Measurements from ENCODE around the gene PARD6A.
A peak's percentile ranks its signal among the peaks of the same experiment; 100 is the strongest.
"Not testable (repeated sequence)": the region's sequence is repeated elsewhere in the genome, so short reads cannot be mapped to it uniquely, and the experiment has no call there.

The PARD6A gene

DNA sequence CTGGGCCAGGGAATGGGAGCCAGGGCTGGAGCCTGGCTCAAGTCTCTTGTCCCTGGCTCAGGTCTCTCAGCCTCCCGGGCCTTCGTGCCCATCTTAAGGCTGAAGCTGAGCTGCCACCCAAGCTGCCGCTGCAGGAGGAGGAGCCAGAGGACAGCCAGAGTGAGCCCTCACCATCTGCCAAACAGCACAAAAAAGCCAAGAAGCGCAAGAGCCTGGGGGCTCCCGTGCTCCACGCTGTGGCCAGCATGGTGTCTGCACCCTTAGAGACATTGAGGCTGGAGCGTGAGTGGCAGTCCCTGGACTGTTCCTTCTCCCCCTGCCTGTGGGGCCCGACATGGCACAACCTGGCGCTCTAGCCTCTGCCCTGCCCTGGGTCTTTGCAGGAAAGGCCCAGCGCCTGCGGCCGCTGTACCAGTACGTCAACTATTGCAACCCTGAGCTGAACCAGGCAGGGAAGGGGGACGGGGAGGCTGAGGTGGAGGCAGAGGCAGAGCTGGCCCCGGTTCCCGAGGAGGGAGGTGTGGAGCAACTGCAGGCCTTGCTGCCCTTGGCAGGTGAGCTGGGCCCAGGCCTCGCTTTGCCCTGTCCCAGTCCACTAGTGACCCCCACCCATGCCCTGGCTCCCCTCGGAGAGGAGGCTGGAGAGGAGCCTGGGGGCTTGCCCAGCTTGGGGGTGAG, 7.2 kb downstream of the PARD6A start:
- DNase-seq: peak; percentile 86

- peak; percentile 62 for DNase-seq
These were observed 7.9 kb downstream of the PARD6A start for GRCh38 chr16:67668495-67669157.

DNA sequence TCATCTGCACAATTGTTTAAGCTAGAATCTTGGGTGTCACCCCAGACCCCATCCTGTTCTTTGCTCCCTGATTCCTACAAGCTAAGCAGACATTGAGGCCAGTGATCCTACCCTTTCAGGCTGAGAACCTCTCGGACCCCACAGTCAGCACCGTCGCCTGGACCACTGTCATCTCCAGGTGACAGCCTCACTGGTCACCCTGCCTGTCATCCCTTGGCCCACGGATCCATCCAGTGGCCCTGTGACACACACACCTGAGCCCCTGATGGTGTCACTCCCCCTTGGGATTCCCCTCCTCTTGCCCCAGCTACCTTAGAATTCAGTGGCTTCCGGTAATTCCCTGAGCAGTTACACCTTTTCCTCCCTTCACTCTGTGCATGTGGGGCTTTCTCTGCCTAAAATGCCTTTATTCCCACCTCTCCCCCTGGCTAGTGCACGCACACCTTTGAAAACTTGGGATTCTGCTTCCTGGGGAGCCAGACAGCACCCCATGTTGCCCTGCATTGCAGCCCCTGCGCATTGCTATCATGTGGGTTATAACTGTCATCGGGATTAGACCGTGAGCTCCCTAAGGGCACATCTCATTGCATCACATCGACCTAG, 8.8 kb downstream of the PARD6A start:
- DNase-seq: no peak

DNA sequence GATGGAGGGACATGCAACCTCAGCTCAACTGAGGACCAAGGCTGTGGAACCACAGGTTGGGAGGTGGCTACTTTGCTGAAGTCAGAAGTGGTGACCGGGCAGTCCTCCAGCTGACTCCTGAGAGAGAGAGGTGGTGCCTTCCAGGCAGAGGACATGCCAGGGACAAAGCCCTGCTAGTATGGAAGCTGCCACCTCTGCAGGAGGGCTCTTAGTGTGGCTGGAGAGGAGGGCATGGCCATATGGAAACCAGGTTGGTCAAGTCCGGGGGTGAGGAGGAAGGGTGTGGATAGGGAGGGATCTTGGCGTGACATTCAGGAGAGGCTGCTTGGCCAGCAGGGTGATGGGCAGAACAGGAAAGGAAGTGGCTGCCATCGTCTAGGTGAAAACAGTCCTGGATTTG, 11.5 kb downstream of the PARD6A start:
- DNase-seq: no peak

- DNase-seq: peak; percentile 70
These were observed 12.2 kb downstream of the PARD6A start for GRCh38 chr16:67672739-67673662.

DNA sequence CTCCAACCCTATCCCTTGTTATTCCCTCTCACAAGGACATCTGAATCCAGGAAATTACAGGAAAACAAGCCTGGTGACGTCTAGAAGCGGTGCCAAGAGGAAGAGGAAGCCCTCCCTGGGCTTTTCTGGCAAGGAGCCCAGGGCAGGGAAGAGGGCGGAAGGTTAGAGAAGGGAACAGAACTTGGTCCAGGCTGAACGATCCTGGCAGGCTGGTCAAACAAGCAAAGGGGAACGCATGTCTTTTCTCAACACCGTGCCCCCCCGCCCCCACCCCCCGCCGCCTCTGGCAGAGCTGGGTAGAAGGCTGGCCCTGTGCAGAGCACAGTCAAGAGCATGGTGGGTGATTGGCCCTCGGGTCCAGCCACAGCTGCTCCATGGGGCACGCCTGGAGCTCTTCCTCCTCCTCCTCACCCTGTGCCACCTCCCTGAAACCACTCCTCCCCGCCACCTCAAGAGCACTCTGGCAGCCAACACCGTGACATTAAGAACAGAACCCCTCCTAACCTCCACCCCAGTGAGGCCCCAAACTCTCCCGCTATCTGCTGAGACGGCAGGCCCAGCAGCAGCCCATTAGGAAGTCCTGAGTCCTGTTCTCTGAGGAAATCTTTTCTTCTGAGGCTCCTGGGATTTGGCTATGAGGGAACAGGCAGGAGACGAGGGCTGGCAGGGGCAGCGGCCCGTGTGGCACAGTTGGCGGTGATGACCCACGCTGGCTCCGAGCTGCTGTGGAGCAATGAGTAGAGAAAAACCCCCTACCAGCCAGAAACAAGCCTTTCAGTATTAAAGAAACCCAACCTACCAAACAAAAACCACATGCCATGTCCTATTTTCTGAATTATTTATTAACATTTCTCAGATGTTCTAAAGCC, 13.2 kb downstream of the PARD6A start:
- no peak for DNase-seq

- DNase-seq: no peak
These were observed 14.3 kb downstream of the PARD6A start for GRCh38 chr16:67674851-67675578.

DNA sequence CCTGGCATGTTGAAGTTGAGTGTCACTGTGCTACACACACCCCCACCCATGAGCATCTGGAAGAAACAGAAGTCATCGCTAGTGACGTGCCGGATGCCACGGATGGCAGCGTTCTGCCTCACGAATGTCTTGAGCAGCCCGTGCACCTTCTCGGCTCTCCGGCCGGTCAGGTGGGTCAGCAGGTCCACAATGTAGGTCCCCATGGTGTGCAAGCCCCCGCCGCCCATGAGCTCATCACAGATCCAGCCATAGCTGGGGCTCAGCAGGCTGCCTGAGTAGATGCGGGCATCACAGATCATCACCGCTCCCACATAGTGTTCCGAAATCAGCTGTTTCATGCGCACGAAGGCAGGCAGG, 14.8 kb downstream of the PARD6A start:
- no peak for DNase-seq

DNA sequence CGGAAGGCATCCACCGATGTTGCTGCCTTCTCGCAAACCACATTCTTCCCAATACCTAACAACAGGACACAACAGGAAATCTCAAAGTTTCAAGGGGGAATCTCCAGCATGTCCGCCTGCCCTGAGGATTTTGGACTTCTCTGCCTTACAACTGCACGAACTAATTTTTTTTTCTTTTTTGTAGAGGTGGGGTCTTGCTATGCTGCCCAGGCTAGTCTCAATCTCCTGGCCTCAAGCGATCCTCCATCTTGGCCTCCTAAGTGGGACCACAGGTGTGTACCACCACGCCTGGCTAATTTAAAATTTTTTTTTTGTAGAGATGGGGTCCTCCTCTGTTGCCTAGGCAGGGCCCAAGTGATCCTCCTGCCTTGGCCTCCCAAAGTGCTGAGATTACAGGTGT, 15.2 kb downstream of the PARD6A start:
- no peak for DNase-seq

- DNase-seq: no peak
These were observed 15.8 kb downstream of the PARD6A start for GRCh38 chr16:67676516-67676915.

- no peak for DNase-seq
These were observed 16.2 kb downstream of the PARD6A start for GRCh38 chr16:67676939-67677338.

DNA sequence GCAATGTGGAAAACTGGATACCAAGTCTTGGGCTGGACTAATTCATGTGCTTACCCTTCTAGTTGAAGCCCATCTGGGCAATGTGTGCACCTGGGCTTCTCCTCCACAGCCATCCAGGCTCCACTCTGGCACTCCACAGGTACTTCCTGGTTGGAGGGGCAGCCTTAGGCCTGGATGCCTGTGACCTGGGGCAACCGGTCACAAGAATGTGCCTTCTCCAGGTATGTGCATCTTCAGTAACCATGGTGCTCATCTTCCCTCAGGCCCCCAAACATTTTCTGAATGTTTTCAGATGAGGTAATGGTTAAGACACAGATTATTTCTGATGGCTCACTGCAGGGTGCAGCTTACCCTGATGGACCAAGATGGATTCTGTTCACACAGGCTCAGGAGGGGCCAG, 17.0 kb downstream of the PARD6A start:
- DNase-seq: no peak

- no peak for DNase-seq
These were observed 17.7 kb downstream of the PARD6A start for GRCh38 chr16:67678354-67679023.

DNA sequence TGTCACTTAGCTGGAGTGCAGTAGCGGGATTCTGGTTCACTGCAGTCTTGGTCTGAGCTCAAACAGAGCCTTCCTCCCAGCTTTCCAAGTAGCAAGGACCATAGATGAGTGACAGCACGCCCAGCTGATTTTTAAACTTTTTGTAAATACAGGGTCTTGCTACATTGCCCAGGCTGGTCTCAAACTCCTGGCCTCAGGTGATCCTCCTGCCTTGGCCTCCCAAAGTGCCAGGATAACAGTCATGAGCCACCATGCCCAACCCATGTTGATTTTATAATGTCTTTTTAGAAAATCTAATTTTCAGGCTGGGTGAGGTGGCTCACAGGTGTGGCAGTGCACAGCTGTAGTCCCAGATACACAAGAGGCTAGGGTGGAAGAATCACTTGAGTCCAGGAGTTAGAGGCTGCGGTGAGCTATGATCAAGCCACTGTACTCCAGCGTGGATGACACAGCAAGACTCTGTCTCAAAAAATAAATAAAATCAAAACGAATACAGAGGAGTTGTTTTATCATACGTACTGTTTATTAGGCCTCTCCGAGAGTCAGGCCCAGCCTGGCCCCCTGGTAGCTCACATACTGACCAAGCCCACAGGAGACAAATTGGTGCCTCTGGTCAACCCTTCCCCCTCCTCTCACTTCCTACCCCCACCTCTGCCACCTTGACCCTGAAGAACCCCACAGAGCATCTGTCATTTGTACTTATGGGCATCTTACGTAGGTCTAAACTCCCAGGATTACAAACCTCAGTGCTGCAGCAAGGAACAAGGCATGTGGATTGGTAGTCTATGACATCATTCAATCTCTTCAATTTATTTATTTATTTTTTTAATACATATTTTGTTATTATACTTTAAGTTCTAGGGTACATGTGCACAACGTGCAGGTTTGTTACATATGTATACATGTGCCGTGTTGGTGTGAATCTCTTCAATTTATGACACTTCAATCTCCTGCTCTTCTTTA, 19.5 kb downstream of the PARD6A start:
- no peak for DNase-seq

- no peak for DNase-seq
These were observed 23.0 kb downstream of the PARD6A start for GRCh38 chr16:67683767-67684166.

DNA sequence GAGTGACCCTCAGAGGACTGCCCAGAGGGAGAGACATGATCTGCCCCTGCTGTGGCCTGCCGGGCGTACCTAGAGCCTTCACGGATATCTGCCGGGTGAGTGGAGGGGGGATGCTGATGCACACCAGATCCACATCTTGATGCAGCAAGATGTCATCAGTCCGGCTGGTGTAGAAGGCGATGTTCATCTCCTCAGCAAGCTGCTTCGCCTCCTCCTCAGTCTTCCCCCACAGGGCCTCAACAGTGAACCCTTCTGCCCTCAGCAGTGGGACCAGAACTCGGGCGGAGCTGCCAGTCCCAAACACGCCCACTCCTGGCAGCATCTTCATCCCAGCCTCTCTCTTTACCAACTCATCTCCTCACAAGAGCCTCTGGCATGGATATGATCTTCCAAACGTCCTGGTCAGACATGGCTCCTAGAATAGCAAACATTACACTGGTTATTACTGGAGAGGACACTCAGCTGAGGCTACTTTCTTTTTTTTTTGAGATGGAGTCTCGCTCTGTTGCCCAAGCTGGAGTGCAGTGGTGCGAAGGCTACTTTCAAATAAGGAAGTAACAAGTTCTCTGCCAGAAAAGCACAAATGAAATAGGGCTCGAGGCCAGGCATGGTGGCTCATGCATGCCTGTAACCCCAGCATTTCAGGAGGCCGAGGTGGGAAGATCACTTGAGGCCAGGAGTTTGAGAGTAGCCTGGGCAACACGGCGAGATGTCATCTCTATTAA, 24.8 kb downstream of the PARD6A start:
- DNase-seq: no peak

DNA sequence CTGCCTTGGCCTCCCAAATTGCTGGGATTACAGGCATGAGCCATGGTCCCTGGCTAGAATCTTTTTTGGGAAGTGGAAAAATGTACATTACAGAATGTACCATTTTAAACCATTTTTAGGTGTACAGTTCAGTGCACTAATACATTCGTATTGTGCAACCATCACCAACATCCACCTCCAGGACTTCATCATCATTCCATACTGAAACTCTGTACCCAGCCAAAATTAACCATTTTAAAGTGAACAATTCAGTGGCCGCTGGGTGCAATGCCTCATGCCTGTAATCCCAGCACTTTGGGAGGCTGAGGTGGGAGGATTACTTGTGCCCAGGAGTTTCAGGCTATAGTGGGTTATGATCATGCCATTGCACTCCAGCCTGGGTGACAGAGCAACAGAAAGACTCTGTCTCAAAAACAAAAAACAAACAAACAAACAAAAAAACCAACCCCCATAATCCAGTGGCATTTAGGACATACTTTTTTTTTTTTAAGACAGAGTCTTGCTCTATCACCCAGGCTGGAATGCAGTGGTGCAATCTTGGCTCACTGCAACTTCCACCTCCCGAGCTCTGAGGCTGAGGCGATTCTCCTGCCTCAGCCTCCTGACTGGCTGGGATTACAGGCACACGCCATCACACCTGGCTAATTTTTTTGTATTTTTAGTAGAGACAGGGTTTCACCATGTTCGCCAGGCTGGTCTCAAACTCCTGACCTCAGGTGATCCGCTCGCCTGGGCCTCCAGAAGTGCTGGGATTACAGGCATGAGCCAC, 32.9 kb downstream of the PARD6A start:
- not testable (repeated sequence) for DNase-seq

GRCh38 chr16:67694611-67695010, 33.9 kb downstream of the PARD6A start:
- no peak for DNase-seq

Measured in activated CD8-positive, alpha-beta memory T cell treated with anti-CD3 and anti-CD28 coated beads, Interleukin-2, amount 50 U/mL, for 48 hours (primary cell).